ENCODE measurements around the gene ICA1. TPM values are rescaled to one million over a fixed set of nuclear protein-coding genes. Genes with fewer than 3 reads are reported as not detected.

Gene ICA1
- total and polyA plus RNA-seq, 2 experiments from 2014 or later = 22.2 to 60.7 TPM

GRCh38 chr7:8168336-8168735 lies 93.6 kb downstream of the ICA1 start:
- TF ChIP-seq CTCF (IDR thresholded peaks at IDR 0.05; ENCODE audit: low read depth, low read length) = no peak
- Histone ChIP-seq H3K4me1 (ENCODE audit: low read depth) (peaks cover 8% of the 10 kb centered on the region), H3K4me3 (no peak overlapping the region), H3K27me3 (no peaks in the 10 kb centered on the region), H3K36me3 (no peaks in the 10 kb centered on the region), H3K9me3 (ENCODE audit: low read depth) (no peaks in the 10 kb centered on the region), H3K27ac (no peak overlapping the region)
- DNase-seq (ENCODE audit: low read depth in 1 of 2, low spot score in 1 of 2) = no peak

- Histone ChIP-seq H3K36me3 (no peaks in the 10 kb centered on the region), H3K4me1 (ENCODE audit: low read depth) (peaks cover 8% of the 10 kb centered on the region), H3K4me3 (no peak overlapping the region), H3K27ac (no peak overlapping the region), H3K27me3 (no peaks in the 10 kb centered on the region), H3K9me3 (ENCODE audit: low read depth) (no peaks in the 10 kb centered on the region)
- TF ChIP-seq CTCF (IDR thresholded peaks at IDR 0.05; ENCODE audit: low read depth, low read length) = no peak
- DNase-seq (ENCODE audit: low read depth in 1 of 2, low spot score in 1 of 2) = no peak
Measured at GRCh38 chr7:8165150-8165549, 96.8 kb downstream of the ICA1 start.

- Histone ChIP-seq H3K4me3 (no peak overlapping the region), H3K36me3 (no peaks in the 10 kb centered on the region), H3K27me3 (no peaks in the 10 kb centered on the region), H3K4me1 (ENCODE audit: low read depth) (no peaks in the 10 kb centered on the region), H3K27ac (no peak overlapping the region), H3K9me3 (ENCODE audit: low read depth) (no peaks in the 10 kb centered on the region)
- no peak for TF ChIP-seq CTCF (IDR thresholded peaks at IDR 0.05; ENCODE audit: low read depth, low read length)
- no peak for DNase-seq (ENCODE audit: low read depth in 1 of 2, low spot score in 1 of 2)
Measured at GRCh38 chr7:8162181-8162580, 99.8 kb downstream of the ICA1 start.

GRCh38 chr7:8161364-8161828 lies 100.6 kb downstream of the ICA1 start:
- H3K9me3 ChIP-seq (ENCODE audit: low read depth) = no peaks in the 10 kb centered on the region
- H3K4me1 ChIP-seq (ENCODE audit: low read depth) = no peaks in the 10 kb centered on the region
- no peak overlapping the region for H3K4me3 ChIP-seq
- H3K27me3 ChIP-seq = no peaks in the 10 kb centered on the region
- H3K27ac ChIP-seq = no peak overlapping the region
- TF ChIP-seq CTCF (IDR thresholded peaks at IDR 0.05; ENCODE audit: low read depth, low read length) = no peak
- H3K36me3 ChIP-seq = no peaks in the 10 kb centered on the region
- no peak for DNase-seq (ENCODE audit: low read depth in 1 of 2, low spot score in 1 of 2)

GRCh38 chr7:8160779-8161345 lies 101.1 kb downstream of the ICA1 start:
- peaks cover 5% of the 10 kb centered on the region for H3K27me3 ChIP-seq
- no peak for DNase-seq (ENCODE audit: low read depth in 1 of 2, low spot score in 1 of 2)
- no peak for TF ChIP-seq CTCF (IDR thresholded peaks at IDR 0.05; ENCODE audit: low read depth, low read length)
- no peaks in the 10 kb centered on the region for H3K36me3 ChIP-seq
- H3K27ac ChIP-seq = no peak overlapping the region
- H3K4me1 ChIP-seq (ENCODE audit: low read depth) = no peaks in the 10 kb centered on the region
- H3K4me3 ChIP-seq = no peak overlapping the region
- H3K9me3 ChIP-seq (ENCODE audit: low read depth) = no peaks in the 10 kb centered on the region

Data from cardiac muscle cell (in vitro differentiated cells and primary cell).